ENCODE data around the gene PYGB.
"Not testable (repeated sequence)": the region's sequence is repeated elsewhere in the genome, so short reads cannot be mapped to it uniquely, and the experiment has no call there.

PYGB gene

GRCh38 chr20:25249198-25249931 is 1.5 kb downstream of the PYGB start:
- no peak for DNase-seq

DNA sequence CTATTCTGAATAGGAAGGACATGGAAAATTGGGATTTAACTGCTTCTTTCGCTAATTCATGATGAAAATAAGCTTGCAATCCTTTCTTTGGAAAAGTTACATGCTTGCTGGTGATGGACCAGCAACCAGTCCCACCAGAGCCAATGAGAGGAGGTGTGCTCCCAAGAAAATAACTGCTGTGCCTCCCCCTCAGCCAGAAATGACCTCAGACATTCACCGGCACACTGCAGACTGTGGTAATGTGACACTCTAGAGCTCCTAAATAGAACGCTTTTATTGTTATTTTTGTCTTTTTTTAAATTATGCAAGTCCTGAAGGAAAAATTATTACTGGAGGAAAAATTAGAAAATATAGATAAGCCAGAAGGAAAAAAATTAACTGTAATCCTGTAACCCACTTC is 2.6 kb downstream of the PYGB start:
- DNase-seq, result no peak

- DNase-seq, result no peak
Measured at GRCh38 chr20:25251019-25251418, 3.1 kb downstream of the PYGB start.

GRCh38 chr20:25251558-25251957 is 3.7 kb downstream of the PYGB start:
- no peak for DNase-seq

- DNase-seq, result no peak
Measured at GRCh38 chr20:25252230-25252651, 4.4 kb downstream of the PYGB start.

- no peak for DNase-seq
Measured at GRCh38 chr20:25252686-25253421, 5.0 kb downstream of the PYGB start.

DNA sequence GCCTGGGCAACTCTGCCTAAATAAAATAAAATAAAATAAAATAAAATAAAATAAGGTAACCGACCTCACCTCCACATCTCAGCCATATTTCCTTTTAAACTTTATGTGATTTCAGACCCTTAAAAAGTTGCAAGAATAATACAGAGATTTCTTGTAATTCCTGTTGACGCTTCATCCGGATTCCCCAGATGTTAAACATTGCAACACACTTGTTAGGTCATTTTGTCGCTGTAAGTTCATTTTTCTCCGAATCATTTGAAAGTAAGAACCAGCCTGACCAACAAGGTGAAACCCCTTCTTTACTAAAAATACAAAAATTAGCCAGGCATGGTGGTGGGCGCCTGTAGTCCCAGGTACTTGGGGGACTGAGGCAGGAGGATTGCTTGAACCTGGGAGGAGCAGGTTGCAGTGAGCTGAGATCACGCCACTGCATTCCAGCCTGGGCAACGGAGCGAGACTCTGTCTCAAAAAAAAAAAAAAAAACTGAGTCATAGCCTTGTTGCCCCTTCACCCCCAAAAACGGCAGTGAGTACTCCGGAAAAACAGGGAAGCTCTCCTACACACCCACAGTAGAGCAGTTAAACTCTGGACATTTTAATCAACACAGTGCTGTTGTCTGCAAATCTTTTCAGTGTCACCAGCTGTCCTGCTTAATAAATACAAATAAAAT is 5.9 kb downstream of the PYGB start:
- DNase-seq, result no peak

DNA sequence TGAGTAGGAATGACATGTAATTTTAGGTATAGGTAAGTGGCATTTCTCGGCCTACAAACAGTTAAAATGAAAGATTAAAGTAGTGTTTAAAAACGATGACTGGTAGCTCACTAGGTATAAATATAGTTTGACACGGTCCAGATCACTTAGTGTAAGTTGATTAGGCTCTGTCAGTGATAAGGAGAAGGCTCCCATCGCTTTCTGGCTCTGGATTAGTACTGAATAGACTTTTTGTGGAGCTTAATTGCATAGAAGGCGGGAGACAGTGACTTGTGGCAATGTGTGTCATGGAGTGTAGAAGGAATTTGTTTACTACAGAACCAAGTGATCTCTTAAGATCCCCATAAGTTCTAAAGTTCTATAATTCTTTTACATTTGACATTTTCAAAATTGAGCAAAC is 6.7 kb downstream of the PYGB start:
- DNase-seq, result no peak

GRCh38 chr20:25254986-25255680 is 7.2 kb downstream of the PYGB start:
- no peak for DNase-seq

GRCh38 chr20:25256226-25256859 is 8.5 kb downstream of the PYGB start:
- no peak for DNase-seq

GRCh38 chr20:25257130-25257529 is 9.2 kb downstream of the PYGB start:
- no peak for DNase-seq

DNA sequence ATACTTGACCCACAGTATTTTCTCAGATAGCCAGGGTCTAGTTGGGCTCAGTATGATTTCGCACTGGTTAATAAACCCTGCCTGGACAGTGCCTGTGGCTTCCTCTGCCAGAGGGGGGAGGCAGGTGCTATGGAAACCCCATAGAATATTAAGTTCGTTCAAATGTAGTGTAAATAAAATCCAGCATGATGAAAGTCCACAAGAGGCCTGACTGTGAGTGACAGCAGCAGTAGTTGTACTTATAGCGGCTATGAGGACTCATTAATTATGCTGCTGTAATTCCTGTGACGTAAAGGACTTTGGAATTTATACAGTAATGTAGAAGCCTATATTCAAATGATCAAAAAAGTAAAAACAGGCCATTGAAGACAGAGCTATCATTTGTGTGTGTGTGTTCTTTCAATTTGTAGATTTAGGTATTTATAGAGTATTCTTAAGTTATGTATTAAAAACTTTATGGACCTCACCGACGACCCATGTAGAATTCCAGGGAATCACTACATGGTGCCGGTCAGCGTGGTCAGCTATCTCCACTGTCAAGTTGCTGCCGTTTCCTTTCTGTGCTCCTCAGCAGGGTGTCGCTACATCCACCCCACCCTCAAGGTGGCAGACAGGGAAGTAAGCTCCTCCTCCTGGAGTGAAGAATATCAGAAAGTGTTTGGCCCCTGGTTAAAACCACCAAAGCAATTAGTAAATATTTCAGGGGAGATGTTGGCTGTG is 10.0 kb downstream of the PYGB start:
- no peak for DNase-seq

GRCh38 chr20:25258476-25258805 is 10.6 kb downstream of the PYGB start:
- no peak for DNase-seq

- DNase-seq, result no peak
Measured at GRCh38 chr20:25258828-25259227, 10.9 kb downstream of the PYGB start.

DNA sequence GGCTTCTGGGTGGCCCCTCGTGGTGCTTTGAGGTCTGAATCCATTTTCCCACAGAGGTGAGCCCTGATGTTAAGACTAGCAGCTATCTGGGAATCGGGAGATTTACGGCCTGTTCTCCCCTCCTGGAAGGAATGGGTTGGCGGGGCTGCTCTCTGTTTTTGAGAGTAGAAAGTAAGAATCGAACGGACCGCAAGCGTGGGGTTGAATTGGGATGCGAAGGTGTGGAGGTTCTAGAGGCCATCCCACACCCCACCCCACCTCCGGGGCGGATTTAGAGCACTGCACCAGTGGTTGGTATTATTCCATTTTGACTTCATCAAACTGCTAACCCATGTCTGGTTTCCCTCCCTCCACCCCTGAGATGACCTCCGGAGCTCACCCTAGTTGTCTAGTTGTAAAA is 11.5 kb downstream of the PYGB start:
- DNase-seq, result no peak

DNA sequence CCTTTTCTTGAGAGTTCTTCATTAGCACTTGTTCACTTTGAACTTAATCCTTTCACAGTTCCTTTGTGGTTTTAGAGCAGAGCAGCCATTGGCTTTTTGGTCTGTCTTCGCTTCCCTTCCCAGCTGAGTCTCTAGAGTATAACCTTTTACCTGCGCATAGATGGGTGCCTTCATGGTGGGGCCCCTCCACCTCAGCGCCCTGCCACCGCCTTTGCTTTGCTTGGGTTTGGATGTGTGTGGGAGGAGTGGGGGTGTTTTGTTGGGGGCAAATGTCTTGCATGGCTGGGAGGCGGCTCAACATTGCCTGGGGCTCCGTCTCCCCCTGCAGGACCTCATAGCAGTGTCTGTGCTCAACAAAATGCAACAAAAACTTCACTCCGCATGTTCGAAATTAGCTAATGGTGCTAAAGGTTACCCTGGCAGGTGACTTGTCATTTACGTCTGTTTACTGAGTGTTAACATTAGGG is 11.9 kb downstream of the PYGB start:
- no peak for DNase-seq

DNA sequence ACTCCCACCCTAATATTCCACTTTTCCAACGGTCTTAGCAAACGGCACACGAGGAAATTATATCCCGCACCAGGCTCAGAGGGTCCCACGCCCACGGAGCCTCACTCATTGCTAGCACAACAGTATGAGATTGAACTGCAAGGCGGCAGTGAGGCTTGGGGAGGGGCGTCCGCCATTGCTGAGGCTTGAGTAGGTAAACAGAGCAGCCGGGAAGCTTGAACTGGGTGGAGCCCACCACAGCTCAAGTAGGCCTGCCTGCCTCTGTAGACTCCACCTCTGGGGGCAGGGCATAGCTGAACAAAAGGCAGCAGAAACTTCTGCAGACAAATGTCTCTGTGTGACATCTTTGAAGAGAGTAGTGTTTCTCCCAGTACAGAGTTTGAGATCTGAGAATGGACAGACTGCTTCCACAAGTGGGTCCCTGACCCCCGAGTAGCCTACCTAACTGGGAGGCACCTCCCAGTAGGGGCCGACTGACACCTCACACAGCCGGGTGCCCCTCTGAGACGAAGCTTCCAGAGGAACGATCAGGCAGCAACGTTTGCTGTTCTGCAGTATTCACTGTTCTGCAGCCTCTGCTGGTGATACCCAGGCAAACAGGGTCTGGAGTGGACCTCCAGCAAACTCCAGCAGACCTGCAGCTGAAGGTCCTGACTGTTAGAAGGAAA is 13.0 kb downstream of the PYGB start:
- DNase-seq, result not testable (repeated sequence)

DNA sequence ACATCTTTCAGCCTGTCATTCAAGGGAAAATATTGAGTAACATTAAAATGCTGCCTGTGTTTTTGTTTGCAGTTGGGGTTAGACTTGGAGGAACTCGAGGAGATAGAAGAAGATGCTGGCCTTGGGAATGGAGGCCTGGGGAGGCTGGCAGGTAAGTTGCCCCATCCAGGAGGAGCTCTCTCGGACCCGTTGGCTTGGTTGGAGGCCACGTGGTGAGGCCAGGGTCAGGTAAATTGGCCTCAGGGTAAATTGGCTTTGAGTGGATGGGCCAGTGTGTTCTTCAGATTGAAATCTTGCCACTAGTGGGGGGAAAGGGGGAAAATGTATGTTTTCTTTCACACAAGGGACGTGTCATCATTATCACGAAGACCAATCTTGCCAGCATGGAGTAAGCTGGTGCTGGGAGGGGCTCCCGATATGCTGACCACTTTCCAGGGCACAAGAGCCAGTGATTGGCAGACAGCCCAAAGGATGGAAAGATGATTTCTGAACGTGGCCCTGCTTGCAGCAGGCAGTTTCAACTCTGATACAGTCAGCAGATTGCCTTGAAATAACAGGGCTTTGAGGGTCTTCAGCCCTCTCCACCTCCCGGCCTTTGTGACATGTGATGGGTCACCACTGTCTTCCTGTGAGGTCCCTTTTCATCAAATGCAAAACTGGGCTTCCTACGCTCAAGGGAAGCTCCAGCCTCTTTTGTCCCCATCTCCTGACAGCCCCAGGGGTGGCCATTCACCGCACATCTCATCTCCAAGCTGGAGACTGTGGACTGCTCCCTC is 21.4 kb downstream of the PYGB start:
- DNase-seq, result no peak

GRCh38 chr20:25269833-25270170 is 21.9 kb downstream of the PYGB start:
- no peak for DNase-seq

DNA sequence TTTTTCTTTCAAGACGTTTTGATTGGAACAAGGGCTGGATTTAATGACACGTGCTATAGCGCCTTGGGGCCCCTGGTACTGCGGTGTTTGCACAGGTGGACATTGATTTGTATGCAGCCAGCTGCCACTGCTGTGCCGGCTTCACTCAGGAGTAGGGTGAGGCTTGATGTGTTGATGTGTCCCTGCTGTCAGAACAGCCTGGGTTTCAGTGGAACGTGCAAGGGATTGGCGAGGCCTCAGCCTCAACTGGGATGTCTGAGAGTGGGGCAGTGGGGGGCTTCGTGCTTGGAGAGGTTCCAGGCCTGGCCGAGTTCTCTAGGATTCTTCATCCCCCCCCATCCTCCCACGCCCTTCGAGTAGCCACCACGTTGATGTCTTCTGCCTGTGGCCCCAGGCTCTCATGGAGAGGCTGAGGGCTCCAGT is 23.0 kb downstream of the PYGB start:
- DNase-seq, result peak; percentile 3
